ENCODE data around the gene CFDP1.

- TF ChIP-seq ATM (IDR thresholded peaks at IDR 0.05; ENCODE audit: borderline replicate concordance), result no peak
- TF ChIP-seq ZNF432 (CRISPR knock-in tag; IDR thresholded peaks at IDR 0.05; ENCODE audit: borderline replicate concordance), result no peak
- TF ChIP-seq HIVEP1 (CRISPR knock-in tag; IDR thresholded peaks at IDR 0.05), result no peak
- no peak; a peak in 1 of 4 replicates for TF ChIP-seq POLR2A (IDR thresholded peaks at IDR 0.05; ENCODE audit: insufficient read depth in 1 of 2, low read depth in 2 of 2, low read length in 2 of 2)
- no peak for TF ChIP-seq JUND (CRISPR knock-in tag; IDR thresholded peaks at IDR 0.05)
- TF ChIP-seq CTCF (CRISPR knock-in tag; IDR thresholded peaks at IDR 0.05), result no peak
- TF ChIP-seq ZZZ3 (CRISPR knock-in tag; IDR thresholded peaks at IDR 0.05; ENCODE audit: borderline replicate concordance), result no peak
- TF ChIP-seq BRD4 (CRISPR knock-in tag; IDR thresholded peaks at IDR 0.05), result no peak
- TF ChIP-seq ZNF546 (CRISPR knock-in tag; conservative IDR thresholded peaks at IDR 0.05), result no peak
- no peak for TF ChIP-seq MLXIP (CRISPR knock-in tag; IDR thresholded peaks at IDR 0.05; ENCODE audit: borderline replicate concordance)
- TF ChIP-seq ARID3A (IDR thresholded peaks at IDR 0.05; ENCODE audit: low read depth, low read length), result no peak
Measured at GRCh38 chr16:75263963-75264445, 169.3 kb downstream of the CFDP1 start.

All from HepG2 (cell line).